Stomach (tissue), 9 donors: ENCODE results near the gene MYO3B. TPM values are rescaled to one million over a fixed set of nuclear protein-coding genes. Genes with fewer than 3 reads are reported as not detected.
A peak's percentile ranks its signal among the peaks of the same experiment; 100 is the strongest.

Experiments used
- DNase-seq, 2 donors: peaks; one replicate each; pipeline versions ENCODE4 v3.0.0 to v3.0.0-alpha.2; 2013 to 2019
- H3K27ac ChIP-seq, 5 donors: fragments of 200-600 bp in 4 of 5; sonication (generic) in 4 of 5; one replicate each; pipeline ENCODE4 v1.5.1; 2013 to 2019; ENCODE audit warnings: mild to moderate bottlenecking in 1 of 5, moderate library complexity in 1 of 5
- H3K27me3 ChIP-seq, 3 donors: fragments of 200-600 bp; sonication (generic); one replicate each; pipeline ENCODE4 v1.5.1; 2017 to 2019; ENCODE audit warnings: mixed run types in 1 of 3
- H3K36me3 ChIP-seq, 4 donors: fragments of 200-600 bp; sonication (generic); 1 replicate in 3 of 4; 2 replicates in 1 of 4; pipeline ENCODE4 v1.5.1; 2016 to 2019
- H3K4me1 ChIP-seq, 4 donors: fragments of 200-600 bp; sonication (generic); one replicate each; pipeline ENCODE4 v1.5.1; 2016 to 2019
- H3K4me3 ChIP-seq, 4 donors: fragments of 200-600 bp; sonication (generic) in 3 of 4; one replicate each; pipeline ENCODE4 v1.5.1; 2016 to 2019; ENCODE audit warnings: mild to moderate bottlenecking in 1 of 4
- H3K9me3 ChIP-seq, 4 donors: fragments of 200-600 bp; sonication (generic); one replicate each; pipeline ENCODE4 v1.5.1; 2016 to 2019
- EP300 ChIP-seq: sonication (generic); formaldehyde crosslinking; IDR thresholded peaks from one replicate; pipeline ENCODE4 v1.6.1; 2017; ENCODE audit warnings: antibody characterized with exemption
- POLR2A ChIP-seq, 4 donors: fragments of 450-650 bp; IDR thresholded peaks; one replicate each; pipeline ENCODE4 v1.6.1; 2016; ENCODE audit warnings: antibody characterized with exemption in 4 of 4, control low read depth in 2 of 4, mild to moderate bottlenecking in 1 of 4, moderate library complexity in 1 of 4
- POLR2AphosphoS5 ChIP-seq, 3 donors: sonication (generic); formaldehyde crosslinking; IDR thresholded peaks; one replicate each; pipeline ENCODE4 v1.6.1; 2016; ENCODE audit warnings: antibody characterized with exemption in 3 of 3
- WGBS, 5 donors: extraction: QIAGEN DNeasy Blood & Tissue Kit in 3 of 5; methylation state at CpG; one replicate each; pipeline versions ENCODE4 v1.1.5 to v1.1.7; 2013 to 2018; 5-methylcytosine and 5-hydroxymethylcytosine counted together
- intact Hi-C: fragments of 100-400 bp; cut with DNase I; formaldehyde crosslinking; loops from one replicate; pipeline ENCODE4 v1.15.1; 2023; ENCODE audit warnings: low total_unique reads
- polyA plus RNA-seq, 3 donors: library from polyadenylated mRNA; stranded (reverse); fragments of 200-250 nt; gene quantifications; one replicate each; pipeline ENCODE4 v1.2.3, GENCODE V29; 2013
- total RNA-seq, 5 donors: library from RNA; depleted of rRNA; stranded (reverse); fragments of >200 nt; gene quantifications; one replicate each; pipeline versions ENCODE4 v1.1.0 to v1.2.3, GENCODE V29; 2014 to 2016
- TF ChIP-seq, protein P1 (sequence below), 7 experiments: fragments of 450-650 bp in 4 of 7; fragments of 200-600 bp in 3 of 7; sonication (generic) in 3 of 7; IDR thresholded peaks; one replicate each; pipeline ENCODE4 v1.5.1; 2016 to 2019; ENCODE audit warnings: antibody characterized with exemption in 7 of 7, control low read depth in 2 of 7, mild to moderate bottlenecking in 1 of 7
- donor health status: healthy with polysubstance abuse.
- donor health status: Bipolar disorder and iron deficiency.
- donor health status: healthy.

MYO3B gene
- total and polyA plus RNA-seq, 8 donors = 0.05 to 0.37 TPM; not detected in 6

DNA sequence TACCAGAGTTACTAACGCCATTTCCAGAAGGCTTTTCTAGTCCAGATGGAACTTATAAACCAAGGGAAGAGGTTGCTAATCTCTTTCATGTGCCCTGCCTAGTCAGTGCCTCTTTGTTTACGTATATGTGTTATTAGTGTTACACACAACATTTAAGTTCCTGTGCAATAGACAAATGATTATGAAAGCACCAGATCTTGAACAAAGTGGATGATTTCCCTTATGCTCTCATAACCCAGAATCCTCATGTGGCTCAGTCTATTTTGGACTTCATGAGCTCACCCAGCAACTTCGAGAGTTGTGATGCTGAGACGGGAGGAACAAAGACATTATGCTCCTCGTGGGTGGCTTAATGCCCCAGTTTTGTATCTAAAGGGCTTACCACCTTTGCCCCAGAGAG, 322.8 kb downstream of the MYO3B start:
- TF ChIP-seq, protein P1, sequence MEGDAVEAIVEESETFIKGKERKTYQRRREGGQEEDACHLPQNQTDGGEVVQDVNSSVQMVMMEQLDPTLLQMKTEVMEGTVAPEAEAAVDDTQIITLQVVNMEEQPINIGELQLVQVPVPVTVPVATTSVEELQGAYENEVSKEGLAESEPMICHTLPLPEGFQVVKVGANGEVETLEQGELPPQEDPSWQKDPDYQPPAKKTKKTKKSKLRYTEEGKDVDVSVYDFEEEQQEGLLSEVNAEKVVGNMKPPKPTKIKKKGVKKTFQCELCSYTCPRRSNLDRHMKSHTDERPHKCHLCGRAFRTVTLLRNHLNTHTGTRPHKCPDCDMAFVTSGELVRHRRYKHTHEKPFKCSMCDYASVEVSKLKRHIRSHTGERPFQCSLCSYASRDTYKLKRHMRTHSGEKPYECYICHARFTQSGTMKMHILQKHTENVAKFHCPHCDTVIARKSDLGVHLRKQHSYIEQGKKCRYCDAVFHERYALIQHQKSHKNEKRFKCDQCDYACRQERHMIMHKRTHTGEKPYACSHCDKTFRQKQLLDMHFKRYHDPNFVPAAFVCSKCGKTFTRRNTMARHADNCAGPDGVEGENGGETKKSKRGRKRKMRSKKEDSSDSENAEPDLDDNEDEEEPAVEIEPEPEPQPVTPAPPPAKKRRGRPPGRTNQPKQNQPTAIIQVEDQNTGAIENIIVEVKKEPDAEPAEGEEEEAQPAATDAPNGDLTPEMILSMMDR (IDR thresholded peaks at IDR 0.05) = no peak
- no peak for TF ChIP-seq POLR2AphosphoS5 (IDR thresholded peaks at IDR 0.05)
- TF ChIP-seq POLR2A (IDR thresholded peaks at IDR 0.05) = no peak
- no peak overlapping the region for H3K4me3 ChIP-seq
- H3K27me3 ChIP-seq = no peaks in the 10 kb centered on the region
- no peaks in the 10 kb centered on the region for H3K9me3 ChIP-seq
- peak overlapping the region in 1 of 5 donors; percentile 32 for H3K27ac ChIP-seq
- 45 to 60% (median 49%) methylated on average over 5 of the region's 5 CpGs for WGBS, 5 donors
- intact Hi-C loops = no loop called here
- DNase-seq = peak in 1 of 2 donors; percentile 63
- H3K4me1 ChIP-seq = peaks cover 0 to 3% (median under 1%) of the 10 kb centered on the region in 4 donors
- no peaks in the 10 kb centered on the region for H3K36me3 ChIP-seq

DNA sequence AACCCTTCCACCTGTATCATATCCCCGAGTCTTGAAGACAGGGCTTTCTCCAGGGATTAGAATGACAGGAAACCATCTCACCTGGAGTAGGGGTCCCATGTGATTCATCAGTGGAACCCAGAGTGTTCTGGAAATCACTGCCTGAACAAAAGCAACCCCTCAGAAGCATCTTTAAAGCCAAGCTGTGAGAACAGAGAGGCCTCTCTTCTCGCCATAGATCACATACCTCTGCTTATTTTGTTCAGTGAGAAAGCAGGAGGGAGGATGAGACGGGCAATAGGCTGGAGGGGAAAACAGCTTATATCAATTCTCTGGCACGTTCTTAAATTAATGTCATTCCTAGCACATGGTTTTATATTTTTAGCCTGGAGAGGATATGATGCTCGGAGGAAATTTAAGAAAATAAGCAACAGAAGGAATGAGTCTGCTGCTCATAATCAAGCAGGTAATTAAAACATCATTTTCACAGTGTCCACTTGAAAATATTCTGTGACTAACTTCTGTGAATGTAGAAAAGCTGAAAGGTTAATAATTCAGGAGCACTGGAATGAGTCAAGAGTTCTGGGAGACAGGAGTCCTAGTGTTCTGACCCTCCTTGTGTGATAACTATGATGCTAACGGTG, 323.6 kb downstream of the MYO3B start:
- H3K36me3 ChIP-seq = no peaks in the 10 kb centered on the region
- peaks cover 1 to 10% (median 6%) of the 10 kb centered on the region in 4 donors for H3K4me1 ChIP-seq
- DNase-seq = no peak
- no peaks in the 10 kb centered on the region for H3K27me3 ChIP-seq
- intact Hi-C loops = no loop called here
- WGBS, 5 donors = 81 to 88% (median 84%) methylated on average over 6 of the region's 6 CpGs
- TF ChIP-seq, protein P1 (IDR thresholded peaks at IDR 0.05) = no peak
- TF ChIP-seq POLR2AphosphoS5 (IDR thresholded peaks at IDR 0.05) (no peak), EP300 (no peak), POLR2A (IDR thresholded peaks at IDR 0.05) (no peak)
- no peaks in the 10 kb centered on the region for H3K9me3 ChIP-seq
- peak overlapping the region in 1 of 5 donors; percentile 32 for H3K27ac ChIP-seq
- no peak overlapping the region for H3K4me3 ChIP-seq

DNA sequence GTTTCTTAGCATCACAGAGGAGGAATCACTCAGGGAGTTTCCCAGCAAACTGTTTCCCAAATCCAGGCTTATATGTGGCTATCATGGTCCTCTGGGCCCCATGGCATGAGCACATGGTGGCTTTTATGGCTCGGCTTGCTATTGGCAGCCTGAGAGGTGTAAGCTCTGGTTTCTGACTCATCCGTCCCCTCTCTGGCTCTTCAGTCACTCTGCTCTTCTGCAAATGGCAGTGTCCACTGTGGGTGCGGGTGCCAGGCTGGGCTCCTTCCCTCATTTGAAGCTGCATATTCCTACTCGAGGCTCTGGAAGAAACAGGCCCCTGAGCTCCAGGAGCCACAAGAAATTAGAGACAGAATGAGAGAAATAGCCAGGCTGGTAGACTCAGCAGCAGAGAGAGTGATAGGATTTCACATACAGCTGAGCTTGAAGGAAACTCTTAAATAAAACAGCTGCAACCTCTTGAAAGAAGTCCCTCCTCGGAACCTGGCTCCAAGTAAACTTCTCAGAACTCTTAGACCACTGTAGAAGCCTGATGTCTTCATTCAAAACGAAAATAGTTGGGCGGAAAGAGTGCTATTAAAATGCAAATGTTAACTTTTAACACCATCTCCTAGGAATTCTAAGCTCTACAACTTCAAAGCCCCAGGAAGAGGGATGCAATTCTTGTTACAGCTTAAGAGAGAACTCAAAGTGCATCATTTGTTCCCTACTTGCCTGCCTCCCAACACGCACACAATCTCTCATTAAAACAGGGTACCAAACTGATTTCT, 324.6 kb downstream of the MYO3B start:
- Histone ChIP-seq H3K4me3 (no peak overlapping the region), H3K27me3 (no peaks in the 10 kb centered on the region), H3K4me1 (peaks cover 4 to 13% (median 7%) of the 10 kb centered on the region in 4 donors), H3K27ac (no peak overlapping the region), H3K9me3 (no peaks in the 10 kb centered on the region), H3K36me3 (no peaks in the 10 kb centered on the region)
- 61 to 73% (median 67%) methylated on average over 7 to 8 of the region's 8 CpGs for WGBS, 5 donors
- TF ChIP-seq POLR2AphosphoS5 (IDR thresholded peaks at IDR 0.05) = no peak
- TF ChIP-seq, protein P1 (IDR thresholded peaks at IDR 0.05) = no peak
- no peak for TF ChIP-seq EP300
- no peak for TF ChIP-seq POLR2A (IDR thresholded peaks at IDR 0.05)
- peak in 1 of 2 donors; percentile 34 for DNase-seq
- intact Hi-C loops = no loop called here

DNA sequence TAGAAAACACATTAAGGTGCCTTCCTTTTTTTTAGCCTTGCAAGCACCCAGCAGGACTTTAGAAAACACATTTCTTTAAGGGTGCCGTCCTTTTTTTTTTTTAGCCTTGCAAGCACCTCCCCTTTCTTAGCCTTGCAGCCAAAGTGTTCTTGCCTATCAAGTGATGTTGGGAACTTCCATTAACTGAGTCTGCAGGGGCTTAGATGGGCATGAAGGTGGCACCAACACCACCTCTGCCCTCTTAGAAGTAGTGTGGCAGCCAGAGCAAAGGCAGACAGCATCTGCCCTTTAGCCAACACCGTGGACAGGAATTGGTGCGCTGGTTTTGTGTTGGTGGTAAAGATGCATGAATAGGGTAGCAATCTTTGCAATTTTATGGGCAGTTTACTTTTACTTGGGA, 325.6 kb downstream of the MYO3B start:
- TF ChIP-seq EP300 (no peak), POLR2AphosphoS5 (IDR thresholded peaks at IDR 0.05) (no peak), POLR2A (IDR thresholded peaks at IDR 0.05) (no peak)
- TF ChIP-seq, protein P1 (IDR thresholded peaks at IDR 0.05) = no peak
- H3K36me3 ChIP-seq = no peaks in the 10 kb centered on the region
- no peak overlapping the region for H3K27ac ChIP-seq
- intact Hi-C loops = no loop called here
- DNase-seq = no peak
- no peak overlapping the region for H3K4me3 ChIP-seq
- no peaks in the 10 kb centered on the region for H3K9me3 ChIP-seq
- H3K27me3 ChIP-seq = no peaks in the 10 kb centered on the region
- H3K4me1 ChIP-seq = peaks cover 4 to 13% (median 7%) of the 10 kb centered on the region in 4 donors
- 38 to 61% (median 53%) methylated on average over 2 to 3 of the region's 3 CpGs for WGBS, 5 donors
